Panc1 (cell line): ENCODE measurements around the gene PDK2. TPM values are rescaled to one million over a fixed set of nuclear protein-coding genes. Genes with fewer than 3 reads are reported as not detected.

Experiments
- ATAC-seq: fragments of 200-7000 bp; cut with Tn5 transposase; 2 replicates; pipeline ENCODE4 v1.9.1; 2020; ENCODE audit warnings: mild to moderate bottlenecking, moderate library complexity
- BruUV-seq: library from RNA; stranded (reverse); fragments of 400-500 nt; replicated peaks from 2 replicates; lab custom pipeline; 2021; lab: Mats Ljungman, UMichigan
- CTCF ChIA-PET: fragments of 300-600 bp; sonication (Branson Sonifier 250); formaldehyde crosslinking; loops from one replicate; lab custom pipeline; 2022; ENCODE audit warnings: antibody characterized with exemption; lab: Charles Lee
- POLR2A ChIA-PET: fragments of 300-600 bp; sonication (Branson Sonifier 250); formaldehyde crosslinking; loops from one replicate; lab custom pipeline; 2022; ENCODE audit warnings: antibody characterized with exemption; lab: Charles Lee
- DNase-seq: peaks from one replicate; pipeline ENCODE4 v3.0.0-alpha.2; 2010; ENCODE audit warnings: low read depth, low spot score
- H3K27ac ChIP-seq: 2 replicates; pipeline ENCODE4 v1.5.1; 2011; ENCODE audit warnings: mild to moderate bottlenecking, low read length, inconsistent platforms
- H3K27me3 ChIP-seq: fragments of 200-500 bp; sonication (Bioruptor generic); 2 replicates; pipeline ENCODE4 v1.6.0; 2014; ENCODE audit warnings: low read length, inconsistent platforms; ENCODE audit not compliant: control insufficient read depth, insufficient read depth
- H3K36me3 ChIP-seq: fragments of 200-500 bp; sonication (Bioruptor generic); 2 replicates; pipeline ENCODE4 v1.5.1; 2014; ENCODE audit warnings: inconsistent platforms, mild to moderate bottlenecking, low read length, moderate library complexity; ENCODE audit not compliant: control insufficient read depth, insufficient read depth
- H3K4me1 ChIP-seq: 2 replicates; pipeline ENCODE4 v1.5.1; 2011; ENCODE audit warnings: inconsistent platforms, mild to moderate bottlenecking, low read length, moderate library complexity; ENCODE audit not compliant: control insufficient read depth, insufficient read depth
- H3K4me3 ChIP-seq, 2 experiments: 2 replicates each; pipeline ENCODE4 v1.5.1; 2011 to 2012; ENCODE audit warnings: low read depth in 2 of 2, low read length in 2 of 2, mild to moderate bottlenecking in 2 of 2, inconsistent platforms in 1 of 2, moderate library complexity in 1 of 2
- H3K9me3 ChIP-seq: fragments of 200-500 bp; sonication (Bioruptor generic); 2 replicates; pipeline ENCODE4 v1.5.1; 2014; ENCODE audit warnings: low read depth, mild to moderate bottlenecking, inconsistent platforms, low read length, moderate library complexity; ENCODE audit not compliant: control insufficient read depth, insufficient read depth
- CTCF ChIP-seq: fragments of 450-650 bp; IDR thresholded peaks from 2 replicates; pipeline ENCODE4 v1.5.1; 2017; ENCODE audit warnings: mild to moderate bottlenecking
- POLR2AphosphoS5 ChIP-seq: IDR thresholded peaks from 2 replicates; pipeline ENCODE4 v1.6.1; 2012; ENCODE audit warnings: mild to moderate bottlenecking, low read depth, low read length, moderate library complexity
- SIN3A ChIP-seq: IDR thresholded peaks from 2 replicates; pipeline ENCODE4 v1.6.1; 2012; ENCODE audit warnings: low read depth, mild to moderate bottlenecking, low read length, moderate library complexity, borderline replicate concordance; ENCODE audit not compliant: insufficient read depth
- TCF7L2 ChIP-seq: IDR thresholded peaks from 2 replicates; pipeline ENCODE4 v1.6.1; 2011; ENCODE audit warnings: mild to moderate bottlenecking, low read depth, low read length, inconsistent platforms
- in situ Hi-C: cut with HindIII; loops from 2 replicates; pipeline ENCODE4 v1.10.0; 2016; ENCODE audit warnings: low sequenced_read_pairs, low pct_unique_long_range_greater_than_20kb
- intact Hi-C: fragments of 100-400 bp; cut with micrococcal nuclease; formaldehyde crosslinking; loops from one replicate; pipeline ENCODE4 v1.10.0; 2022; ENCODE audit not compliant: unreplicated experiment
- total RNA-seq: library from RNA; stranded (reverse); gene quantifications from one replicate; pipeline ENCODE4 v1.2.1, GENCODE V29; 2021; ENCODE audit not compliant: unreplicated experiment
- TF ChIP-seq, protein P1 (sequence below), 2 experiments: IDR thresholded peaks; 2 replicates each; pipeline ENCODE4 v1.6.1; 2011 to 2012; ENCODE audit warnings: low read depth in 2 of 2, control low read depth in 1 of 2, low read length in 1 of 2, mild to moderate bottlenecking in 1 of 2, moderate library complexity in 1 of 2; ENCODE audit not compliant: insufficient read depth in 1 of 2

Gene PDK2
- total RNA-seq, 1 experiment from 2014 or later: 46.0 TPM

GRCh38 chr17:50072925-50073324 lies 22.2 kb upstream of the PDK2 start:
- DNase-seq: no peak
- Histone ChIP-seq H3K27ac (no peak overlapping the region), H3K9me3 (no peaks in the 10 kb centered on the region), H3K4me3 (no peak overlapping the region), H3K4me1 (no peaks in the 10 kb centered on the region), H3K36me3 (peaks cover 16% of the 10 kb centered on the region), H3K27me3 (no peaks in the 10 kb centered on the region)
- ChIA-PET CTCF (interaction anchor here (0.6 to 0.7 kb wide), 2 partner anchors 11 to 16 kb away, joined by 3 to 4 read pairs; no protein-coding TSS in a partner anchor), POLR2A (no interaction called here)
- BruUV-seq: TSS peak; percentile 70
- intact Hi-C loops: no loop called here
- ATAC-seq: no peak
- in situ Hi-C loops: no loop called here
- TF ChIP-seq CTCF (no peak), POLR2AphosphoS5 (no peak; the same call in 1 of the 2 replicates)

DNA sequence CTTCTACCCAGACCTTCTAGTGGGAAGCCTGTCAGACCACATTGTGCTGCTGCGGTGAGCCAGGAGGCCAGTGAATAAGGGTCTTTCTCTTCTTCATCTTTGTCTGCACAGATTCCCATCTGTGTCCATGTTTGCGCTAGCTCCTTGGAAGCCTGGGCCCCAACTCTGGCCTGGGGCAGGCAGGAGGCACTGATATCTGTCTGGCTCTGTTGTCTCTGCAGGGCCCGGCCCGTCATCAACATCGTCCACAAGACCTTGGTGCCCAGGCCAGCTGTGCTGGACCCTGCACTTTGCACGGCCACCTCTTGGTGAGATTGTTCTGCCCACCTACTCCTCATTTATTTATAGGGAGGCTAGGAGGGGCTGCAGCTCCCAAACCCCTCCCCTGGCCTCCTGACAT lies 20.9 kb upstream of the PDK2 start:
- H3K4me1 ChIP-seq: no peaks in the 10 kb centered on the region
- no peaks in the 10 kb centered on the region for H3K27me3 ChIP-seq
- H3K27ac ChIP-seq: no peak overlapping the region
- BruUV-seq: no TSS peak
- peaks cover 11% of the 10 kb centered on the region for H3K36me3 ChIP-seq
- ATAC-seq (no peak), DNase-seq (no peak)
- in situ Hi-C loops (no loop called here), intact Hi-C loops (no loop called here)
- ChIA-PET CTCF (interaction anchor here (0.6 to 0.7 kb wide), 2 partner anchors 17 to 292 kb away, joined by 4 to 5 read pairs; no protein-coding TSS in a partner anchor), POLR2A (interaction anchor here (0.6 kb wide), 1 partner anchor 44 kb away, joined by 5 read pairs; no protein-coding TSS in a partner anchor)
- H3K4me3 ChIP-seq: no peak overlapping the region
- no peaks in the 10 kb centered on the region for H3K9me3 ChIP-seq
- TF ChIP-seq SIN3A (no peak), CTCF (no peak), POLR2AphosphoS5 (no peak), TCF7L2 (no peak)
- TF ChIP-seq, protein P1, sequence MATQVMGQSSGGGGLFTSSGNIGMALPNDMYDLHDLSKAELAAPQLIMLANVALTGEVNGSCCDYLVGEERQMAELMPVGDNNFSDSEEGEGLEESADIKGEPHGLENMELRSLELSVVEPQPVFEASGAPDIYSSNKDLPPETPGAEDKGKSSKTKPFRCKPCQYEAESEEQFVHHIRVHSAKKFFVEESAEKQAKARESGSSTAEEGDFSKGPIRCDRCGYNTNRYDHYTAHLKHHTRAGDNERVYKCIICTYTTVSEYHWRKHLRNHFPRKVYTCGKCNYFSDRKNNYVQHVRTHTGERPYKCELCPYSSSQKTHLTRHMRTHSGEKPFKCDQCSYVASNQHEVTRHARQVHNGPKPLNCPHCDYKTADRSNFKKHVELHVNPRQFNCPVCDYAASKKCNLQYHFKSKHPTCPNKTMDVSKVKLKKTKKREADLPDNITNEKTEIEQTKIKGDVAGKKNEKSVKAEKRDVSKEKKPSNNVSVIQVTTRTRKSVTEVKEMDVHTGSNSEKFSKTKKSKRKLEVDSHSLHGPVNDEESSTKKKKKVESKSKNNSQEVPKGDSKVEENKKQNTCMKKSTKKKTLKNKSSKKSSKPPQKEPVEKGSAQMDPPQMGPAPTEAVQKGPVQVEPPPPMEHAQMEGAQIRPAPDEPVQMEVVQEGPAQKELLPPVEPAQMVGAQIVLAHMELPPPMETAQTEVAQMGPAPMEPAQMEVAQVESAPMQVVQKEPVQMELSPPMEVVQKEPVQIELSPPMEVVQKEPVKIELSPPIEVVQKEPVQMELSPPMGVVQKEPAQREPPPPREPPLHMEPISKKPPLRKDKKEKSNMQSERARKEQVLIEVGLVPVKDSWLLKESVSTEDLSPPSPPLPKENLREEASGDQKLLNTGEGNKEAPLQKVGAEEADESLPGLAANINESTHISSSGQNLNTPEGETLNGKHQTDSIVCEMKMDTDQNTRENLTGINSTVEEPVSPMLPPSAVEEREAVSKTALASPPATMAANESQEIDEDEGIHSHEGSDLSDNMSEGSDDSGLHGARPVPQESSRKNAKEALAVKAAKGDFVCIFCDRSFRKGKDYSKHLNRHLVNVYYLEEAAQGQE (IDR thresholded peaks at IDR 0.05; ENCODE audit: insufficient read depth in 1 of 2, low read depth in 2 of 2, low read length in 1 of 2): no peak
